ENCODE data around the gene PAN3. TPM values are rescaled to one million over a fixed set of nuclear protein-coding genes. Genes with fewer than 3 reads are reported as not detected.

Gene PAN3
- total RNA-seq, 4 donors from 2014 or later = 49.5 to 74.0 (median 54.4) TPM

DNA sequence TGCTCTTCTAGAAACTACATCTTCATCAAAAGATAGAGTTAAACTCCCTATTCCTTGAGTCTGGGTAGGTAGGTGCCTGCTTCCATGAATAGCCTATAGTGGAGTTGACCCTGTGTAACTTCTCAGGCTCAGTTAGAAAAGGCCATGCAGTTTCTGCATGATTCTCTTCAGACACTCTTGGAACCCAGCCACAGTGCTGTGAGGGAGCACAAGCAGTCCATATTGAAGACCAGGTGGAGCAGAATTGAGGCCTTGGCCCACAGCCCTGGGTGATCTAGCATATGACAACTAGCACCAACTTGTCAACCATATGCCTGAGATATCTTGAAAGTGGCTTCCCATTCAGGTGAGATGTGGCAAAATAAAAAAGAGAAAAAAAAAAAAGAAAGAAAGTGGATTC is 10.3 kb upstream of the PAN3 start:
- TF ChIP-seq POLR2A (IDR thresholded peaks at IDR 0.05) = no peak
- TF ChIP-seq, protein P1, sequence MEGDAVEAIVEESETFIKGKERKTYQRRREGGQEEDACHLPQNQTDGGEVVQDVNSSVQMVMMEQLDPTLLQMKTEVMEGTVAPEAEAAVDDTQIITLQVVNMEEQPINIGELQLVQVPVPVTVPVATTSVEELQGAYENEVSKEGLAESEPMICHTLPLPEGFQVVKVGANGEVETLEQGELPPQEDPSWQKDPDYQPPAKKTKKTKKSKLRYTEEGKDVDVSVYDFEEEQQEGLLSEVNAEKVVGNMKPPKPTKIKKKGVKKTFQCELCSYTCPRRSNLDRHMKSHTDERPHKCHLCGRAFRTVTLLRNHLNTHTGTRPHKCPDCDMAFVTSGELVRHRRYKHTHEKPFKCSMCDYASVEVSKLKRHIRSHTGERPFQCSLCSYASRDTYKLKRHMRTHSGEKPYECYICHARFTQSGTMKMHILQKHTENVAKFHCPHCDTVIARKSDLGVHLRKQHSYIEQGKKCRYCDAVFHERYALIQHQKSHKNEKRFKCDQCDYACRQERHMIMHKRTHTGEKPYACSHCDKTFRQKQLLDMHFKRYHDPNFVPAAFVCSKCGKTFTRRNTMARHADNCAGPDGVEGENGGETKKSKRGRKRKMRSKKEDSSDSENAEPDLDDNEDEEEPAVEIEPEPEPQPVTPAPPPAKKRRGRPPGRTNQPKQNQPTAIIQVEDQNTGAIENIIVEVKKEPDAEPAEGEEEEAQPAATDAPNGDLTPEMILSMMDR (IDR thresholded peaks at IDR 0.05) = no peak
- Histone ChIP-seq H3K36me3 (no peaks in the 10 kb centered on the region), H3K9me3 (no peaks in the 10 kb centered on the region), H3K27me3 (no peaks in the 10 kb centered on the region), H3K27ac (no peak overlapping the region), H3K4me3 (replicated peaks in 1 of 3) (no peak overlapping the region), H3K4me1 (no peaks in the 10 kb centered on the region)
- DNase-seq = peak; percentile 19 to 26
- intact Hi-C loops (cut with DNase I) = no loop called here

DNA sequence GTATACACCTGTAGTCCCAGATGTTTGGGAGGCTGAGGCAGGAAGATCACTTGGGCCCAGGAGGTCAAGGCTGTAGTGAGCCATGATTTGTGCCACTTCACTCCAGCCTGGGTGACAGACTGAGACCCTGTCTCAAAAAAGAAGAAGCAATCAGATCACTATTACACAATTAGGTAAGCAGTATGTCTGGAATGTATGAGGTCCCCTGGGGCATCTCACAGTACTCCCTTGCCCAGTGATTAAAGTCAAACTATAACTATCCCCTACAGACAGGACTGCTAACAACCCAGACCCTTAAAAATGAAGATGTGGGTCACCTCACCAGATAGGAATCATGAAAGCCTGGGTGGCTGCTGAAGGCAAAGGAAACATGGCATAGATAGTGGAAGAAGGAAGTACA is 9.4 kb upstream of the PAN3 start:
- no peak for DNase-seq
- H3K36me3 ChIP-seq = no peaks in the 10 kb centered on the region
- intact Hi-C loops (cut with DNase I) = no loop called here
- no peak overlapping the region for H3K27ac ChIP-seq
- no peak overlapping the region for H3K4me3 ChIP-seq (replicated peaks in 1 of 3)
- H3K4me1 ChIP-seq = no peaks in the 10 kb centered on the region
- no peaks in the 10 kb centered on the region for H3K9me3 ChIP-seq
- H3K27me3 ChIP-seq = no peaks in the 10 kb centered on the region
- TF ChIP-seq, protein P1 (IDR thresholded peaks at IDR 0.05) = no peak
- no peak for TF ChIP-seq POLR2A (IDR thresholded peaks at IDR 0.05)

DNA sequence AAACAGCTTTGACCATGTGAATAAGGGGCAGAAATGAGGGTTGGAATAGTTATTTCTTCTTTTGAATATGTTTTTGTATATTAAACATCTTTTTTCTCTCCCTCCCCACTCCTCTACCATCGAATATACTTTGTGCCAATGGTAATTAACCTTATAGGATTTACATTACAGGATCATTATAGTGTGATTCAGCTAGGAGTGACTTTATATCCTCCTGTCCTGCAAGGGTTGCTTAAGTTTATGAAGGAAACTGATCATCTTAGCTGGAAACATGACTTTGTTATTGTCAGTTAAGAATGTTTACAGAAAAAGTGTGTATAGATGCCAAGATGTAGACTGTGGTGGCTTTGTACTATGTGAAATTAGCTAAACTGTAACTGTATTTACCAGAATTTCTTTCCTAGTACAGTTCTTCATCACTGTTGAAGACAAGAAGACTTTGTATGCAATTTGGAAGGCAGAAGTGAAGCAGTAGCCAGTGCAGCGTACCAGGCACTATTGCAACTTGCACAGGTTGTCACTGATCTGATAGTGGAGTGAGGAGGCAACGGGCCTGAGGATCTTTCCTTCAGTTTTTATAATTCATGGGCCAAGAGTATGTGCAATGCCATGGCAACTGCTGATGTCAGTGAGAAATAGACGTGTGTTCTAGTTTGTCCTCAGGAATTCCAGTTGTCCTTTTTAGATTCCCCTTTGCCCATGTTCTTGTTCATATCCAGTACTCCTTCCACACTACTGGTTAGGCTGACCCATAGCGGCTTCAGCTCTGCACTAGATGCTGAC is 8.2 kb upstream of the PAN3 start:
- no peak for DNase-seq
- H3K4me1 ChIP-seq = no peaks in the 10 kb centered on the region
- H3K9me3 ChIP-seq = no peaks in the 10 kb centered on the region
- no peaks in the 10 kb centered on the region for H3K27me3 ChIP-seq
- no peaks in the 10 kb centered on the region for H3K36me3 ChIP-seq
- intact Hi-C loops (cut with DNase I) = no loop called here
- 64 to 71% methylated on average over 5 of the region's 5 CpGs for WGBS, 2 donors
- TF ChIP-seq, protein P1 (IDR thresholded peaks at IDR 0.05) = no peak
- TF ChIP-seq POLR2A (IDR thresholded peaks at IDR 0.05) = no peak
- H3K4me3 ChIP-seq (replicated peaks in 1 of 3) = no peak overlapping the region
- H3K27ac ChIP-seq = no peak overlapping the region

DNA sequence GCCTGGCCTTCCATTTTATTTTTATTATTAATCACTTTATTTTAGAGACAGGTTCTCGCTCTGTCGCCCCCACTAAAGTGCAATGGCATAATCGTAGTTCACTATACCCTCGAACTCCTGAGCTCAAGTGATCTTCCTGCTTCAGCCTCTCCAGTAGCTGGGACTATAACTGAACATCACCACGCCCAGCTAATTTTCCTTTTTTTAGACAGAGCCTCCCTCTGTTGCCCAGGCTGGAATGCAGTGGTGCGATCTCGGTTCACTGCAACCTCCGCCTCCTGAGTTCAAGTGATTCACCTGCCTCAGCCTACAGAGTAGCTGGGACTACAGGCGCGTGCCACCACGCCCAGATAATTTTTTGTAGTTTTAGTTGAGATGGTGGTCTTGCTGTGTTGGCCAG is 6.7 kb upstream of the PAN3 start:
- no peak for DNase-seq
- H3K36me3 ChIP-seq = no peaks in the 10 kb centered on the region
- H3K9me3 ChIP-seq = no peaks in the 10 kb centered on the region
- no peaks in the 10 kb centered on the region for H3K4me1 ChIP-seq
- H3K27me3 ChIP-seq = no peaks in the 10 kb centered on the region
- H3K4me3 ChIP-seq (replicated peaks in 1 of 3) = no peak overlapping the region
- no peak overlapping the region for H3K27ac ChIP-seq
- TF ChIP-seq POLR2A (IDR thresholded peaks at IDR 0.05) = no peak
- TF ChIP-seq, protein P1 (IDR thresholded peaks at IDR 0.05) = no peak
- intact Hi-C loops (cut with DNase I) = no loop called here
- 88 to 89% methylated on average over 11 of the region's 11 CpGs for WGBS, 2 donors

DNA sequence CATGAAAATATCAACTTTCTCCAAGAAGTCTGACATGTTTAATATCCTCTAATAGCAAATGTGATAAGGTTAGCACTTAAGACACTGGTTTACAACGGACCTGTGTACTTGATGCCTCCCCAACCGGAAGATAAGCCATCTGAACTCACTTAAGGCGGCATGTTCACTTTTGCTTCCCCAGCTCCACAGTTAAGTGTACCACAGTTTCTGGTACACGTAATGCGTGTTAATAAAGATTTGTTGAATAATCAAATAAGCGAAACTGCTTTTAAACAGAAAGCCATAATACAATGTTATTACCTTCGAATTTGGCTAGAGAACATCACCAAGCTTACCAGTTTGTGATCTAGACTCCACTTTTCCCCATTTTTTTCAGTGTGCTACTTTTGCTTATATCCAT is 1.4 kb upstream of the PAN3 start:
- Histone ChIP-seq H3K27ac (no peak overlapping the region), H3K4me1 (peaks cover 13 to 20% of the 10 kb centered on the region in 2 donors), H3K4me3 (replicated peaks in 1 of 3) (peak overlapping the region in 2 of 3 donors; percentile 98 to 99), H3K27me3 (no peaks in the 10 kb centered on the region), H3K9me3 (no peaks in the 10 kb centered on the region), H3K36me3 (no peaks in the 10 kb centered on the region)
- DNase-seq = no peak
- intact Hi-C loops (cut with DNase I) = no loop called here
- 52 to 57% methylated on average over 7 of the region's 7 CpGs for WGBS, 2 donors
- TF ChIP-seq POLR2A (IDR thresholded peaks at IDR 0.05) = no peak
- TF ChIP-seq, protein P1 (IDR thresholded peaks at IDR 0.05) = no peak
